Adrenal gland (tissue), 12 donors: ENCODE results near the gene OBSL1. TPM values are rescaled to one million over a fixed set of nuclear protein-coding genes. Genes with fewer than 3 reads are reported as not detected.

Source experiments
- DNase-seq, 7 donors: peaks; one replicate each; pipeline ENCODE4 v3.0.0-alpha.2; 2019 to 2020
- H3K27ac ChIP-seq, 5 donors: fragments of 200-600 bp; sonication (generic) in 4 of 5; 1 replicate in 3 of 5; 2 replicates in 2 of 5; pipeline versions ENCODE4 v1.5.1 to v1.8.0; 2016 to 2020; ENCODE audit warnings: mild to moderate bottlenecking in 1 of 5
- H3K27me3 ChIP-seq: fragments of 200-600 bp; 2 replicates; pipeline ENCODE4 v1.8.0; 2021
- H3K36me3 ChIP-seq, 2 donors: fragments of 200-600 bp; replicated peaks in 1 of 2; 1 replicate in 1 of 2; 2 replicates in 1 of 2; pipeline versions ENCODE4 v1.5.1 to v1.8.0; 2018 to 2022
- H3K4me1 ChIP-seq, 2 donors: fragments of 200-600 bp; replicated peaks in 1 of 2; 1 replicate in 1 of 2; 2 replicates in 1 of 2; pipeline versions ENCODE4 v1.5.1 to v1.8.0; 2018 to 2021
- H3K4me3 ChIP-seq, 4 donors: fragments of 200-600 bp; sonication (generic) in 3 of 4; one replicate each; pipeline ENCODE4 v1.5.1; 2016 to 2018
- H3K9me3 ChIP-seq, 3 donors: fragments of 200-600 bp; sonication (generic) in 1 of 3; replicated peaks in 1 of 3; 1 replicate in 2 of 3; 2 replicates in 1 of 3; pipeline versions ENCODE4 v1.5.1 to v1.8.0; 2016 to 2021
- POLR2A ChIP-seq, 2 donors: fragments of 450-650 bp; IDR thresholded peaks; one replicate each; pipeline ENCODE4 v1.6.1; 2017; ENCODE audit warnings: antibody characterized with exemption in 2 of 2, mild to moderate bottlenecking in 2 of 2, moderate library complexity in 1 of 2
- WGBS, 4 donors: extraction: QIAGEN DNeasy Blood & Tissue Kit in 2 of 4; methylation state at CpG; one replicate each; pipeline versions ENCODE4 v1.1.5 to v1.1.7; 2013 to 2017; 5-methylcytosine and 5-hydroxymethylcytosine counted together
- intact Hi-C, 2 donors: fragments of 100-400 bp; cut with DNase I; formaldehyde crosslinking; loops; one replicate each; pipeline versions ENCODE4 v1.14.1 to v1.15.0; 2022 to 2023
- polyA plus RNA-seq, 3 donors: library from polyadenylated mRNA; stranded (reverse); fragments of 200-250 nt in 2 of 3; fragments of 350-450 nt in 1 of 3; fragmentation: Illumina TruSeq in 1 of 3; extraction: RNeasy Lipid Tissue Mini Kit (QIAGEN cat#74804) in 1 of 3; gene quantifications; one replicate each; pipeline ENCODE4 v1.2.3, GENCODE V29; 2013 to 2014
- total RNA-seq, 9 donors: library from RNA; depleted of rRNA in 4 of 9; stranded (reverse); fragments of >200 nt in 4 of 9; fragments of 120-200 nt in 1 of 9; fragmentation: NEBNext Ultra II Directional in 1 of 9; extraction: Animal tissue kit (Norgen Biotek cat#: 25700) in 1 of 9; gene quantifications; one replicate each; pipeline versions ENCODE4 v1.1.0 to v1.2.4, GENCODE V29; 2013 to 2023
- TF ChIP-seq, protein P1 (sequence below), 6 experiments: fragments of 450-650 bp in 4 of 6; fragments of 200-600 bp in 2 of 6; sonication (generic) in 1 of 6; IDR thresholded peaks; 1 replicate in 5 of 6; 2 replicates in 1 of 6; pipeline versions ENCODE4 v1.5.1 to v1.8.0; 2016 to 2021; ENCODE audit warnings: antibody characterized with exemption in 6 of 6, mild to moderate bottlenecking in 2 of 6, moderate library complexity in 1 of 6
- donor health status: healthy with polysubstance abuse.
- donor health status: Bipolar disorder and iron deficiency.
- donor health status: DM: yes; HTN: yes; CAD: no.
- donor health status: DM: no; HTN: no; CAD: no.
- donor health status: DM: no; HTN: no; CAD: no.
- donor health status: DM: yes; HTN: yes; CAD: no.

Gene OBSL1
- total and polyA plus RNA-seq, 12 donors, result 63.9 to 427 (median 181) TPM

- WGBS, 4 donors, result 22 to 44% (median 43%) methylated on average over 4 to 6 of the region's 6 CpGs
- intact Hi-C loops, result loop anchor here (5.0 kb wide), 3 partner anchors 35 to 125 kb away; no protein-coding TSS in a partner anchor
- peak in 2 of 7 donors; percentile 23 to 88 for DNase-seq
- Histone ChIP-seq H3K4me3 (no peak overlapping the region), H3K9me3 (no peaks in the 10 kb centered on the region), H3K27ac (peak overlapping the region in 1 of 5 donors; percentile 66), H3K27me3 (peaks cover 59% of the 10 kb centered on the region), H3K4me1 (peaks cover 0 to 12% of the 10 kb centered on the region in 2 donors), H3K36me3 (no peaks in the 10 kb centered on the region)
- no peak for TF ChIP-seq POLR2A (IDR thresholded peaks at IDR 0.05)
- TF ChIP-seq, protein P1, sequence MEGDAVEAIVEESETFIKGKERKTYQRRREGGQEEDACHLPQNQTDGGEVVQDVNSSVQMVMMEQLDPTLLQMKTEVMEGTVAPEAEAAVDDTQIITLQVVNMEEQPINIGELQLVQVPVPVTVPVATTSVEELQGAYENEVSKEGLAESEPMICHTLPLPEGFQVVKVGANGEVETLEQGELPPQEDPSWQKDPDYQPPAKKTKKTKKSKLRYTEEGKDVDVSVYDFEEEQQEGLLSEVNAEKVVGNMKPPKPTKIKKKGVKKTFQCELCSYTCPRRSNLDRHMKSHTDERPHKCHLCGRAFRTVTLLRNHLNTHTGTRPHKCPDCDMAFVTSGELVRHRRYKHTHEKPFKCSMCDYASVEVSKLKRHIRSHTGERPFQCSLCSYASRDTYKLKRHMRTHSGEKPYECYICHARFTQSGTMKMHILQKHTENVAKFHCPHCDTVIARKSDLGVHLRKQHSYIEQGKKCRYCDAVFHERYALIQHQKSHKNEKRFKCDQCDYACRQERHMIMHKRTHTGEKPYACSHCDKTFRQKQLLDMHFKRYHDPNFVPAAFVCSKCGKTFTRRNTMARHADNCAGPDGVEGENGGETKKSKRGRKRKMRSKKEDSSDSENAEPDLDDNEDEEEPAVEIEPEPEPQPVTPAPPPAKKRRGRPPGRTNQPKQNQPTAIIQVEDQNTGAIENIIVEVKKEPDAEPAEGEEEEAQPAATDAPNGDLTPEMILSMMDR (IDR thresholded peaks at IDR 0.05), result no peak
Observed at GRCh38 chr2:219527076-219527394, 44.3 kb downstream of the OBSL1 start.

GRCh38 chr2:219526320-219527075 lies 44.8 kb downstream of the OBSL1 start:
- peaks cover 59% of the 10 kb centered on the region for H3K27me3 ChIP-seq

GRCh38 chr2:219525533-219526232 lies 45.7 kb downstream of the OBSL1 start:
- 43 to 66% (median 51%) methylated on average over 9 of the region's 9 CpGs for WGBS, 4 donors
- intact Hi-C loops, result loop anchor here (5.0 kb wide), 3 partner anchors 33 to 123 kb away; no protein-coding TSS in a partner anchor
- Histone ChIP-seq H3K27ac (peak overlapping the region in 1 of 5 donors; percentile 66), H3K9me3 (no peaks in the 10 kb centered on the region), H3K4me3 (no peak overlapping the region), H3K36me3 (no peaks in the 10 kb centered on the region), H3K27me3 (peaks cover 63% of the 10 kb centered on the region), H3K4me1 (peaks cover 0 to 25% of the 10 kb centered on the region in 2 donors)
- DNase-seq, result no peak
- no peak for TF ChIP-seq POLR2A (IDR thresholded peaks at IDR 0.05)
- TF ChIP-seq, protein P1 (IDR thresholded peaks at IDR 0.05), result no peak

More at GRCh38 chr2:219526320-219527075, 44.8 kb downstream of the OBSL1 start:
- H3K9me3 ChIP-seq, result no peaks in the 10 kb centered on the region
- peaks cover 0 to 17% of the 10 kb centered on the region in 2 donors for H3K4me1 ChIP-seq
- DNase-seq, result no peak
- intact Hi-C loops, result loop anchor here (5.0 kb wide), 3 partner anchors 34 to 124 kb away; no protein-coding TSS in a partner anchor
- no peaks in the 10 kb centered on the region for H3K36me3 ChIP-seq
- TF ChIP-seq, protein P1 (IDR thresholded peaks at IDR 0.05), result no peak
- no peak for TF ChIP-seq POLR2A (IDR thresholded peaks at IDR 0.05)
- H3K4me3 ChIP-seq, result no peak overlapping the region
- WGBS, 4 donors, result 49 to 57% (median 52%) methylated on average over 7 to 10 of the region's 11 CpGs
- H3K27ac ChIP-seq, result peak overlapping the region in 1 of 5 donors; percentile 66

DNA sequence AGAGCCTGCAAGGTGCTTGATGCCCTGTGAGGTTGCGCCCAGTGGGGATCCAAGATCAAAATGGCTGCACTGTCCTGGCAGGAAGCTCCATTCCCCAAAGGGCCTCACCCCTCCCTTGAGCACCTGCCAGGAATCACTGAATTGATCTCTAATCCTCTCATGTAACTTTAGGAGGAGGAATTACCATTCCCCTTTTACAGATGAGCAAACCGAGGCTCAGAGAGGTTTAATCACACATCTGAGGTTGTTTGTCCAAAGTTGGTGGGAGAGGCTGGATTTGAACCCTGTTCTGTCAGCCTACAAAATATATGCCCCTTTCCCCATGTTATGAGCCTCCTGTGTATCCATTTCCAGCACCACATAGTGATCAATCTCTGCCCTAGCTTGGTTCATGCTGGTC lies 46.5 kb downstream of the OBSL1 start:
- TF ChIP-seq, protein P1 (IDR thresholded peaks at IDR 0.05), result no peak
- TF ChIP-seq POLR2A (IDR thresholded peaks at IDR 0.05), result no peak
- H3K4me1 ChIP-seq, result peaks cover 0 to 26% of the 10 kb centered on the region in 2 donors
- DNase-seq, result no peak
- H3K36me3 ChIP-seq, result no peaks in the 10 kb centered on the region
- peaks cover 67% of the 10 kb centered on the region for H3K27me3 ChIP-seq
- no peak overlapping the region for H3K4me3 ChIP-seq
- no peak overlapping the region for H3K27ac ChIP-seq
- intact Hi-C loops, result loop anchor here (5.0 kb wide), 3 partner anchors 33 to 123 kb away; no protein-coding TSS in a partner anchor
- 79 to 90% (median 89%) methylated on average over 2 of the region's 2 CpGs for WGBS, 4 donors
- H3K9me3 ChIP-seq, result no peaks in the 10 kb centered on the region
